A549 (cell line): ENCODE data around the gene HCLS1. TPM values are rescaled to one million over a fixed set of nuclear protein-coding genes. Genes with fewer than 3 reads are reported as not detected.

Source experiments
- ATAC-seq, 2 experiments: fragments of 200-7000 bp in 1 of 2; fragments of >200 bp in 1 of 2; cut with Nextera tagmentation in 1 of 2; cut with Tn5 transposase in 1 of 2; 3 replicates each; pipeline versions ENCODE4 v1.8.0 to v1.9.1; 2018 to 2020; ENCODE audit warnings: mild to moderate bottlenecking in 1 of 2, moderate library complexity in 1 of 2
- CTCF ChIA-PET: fragments of 300-600 bp; sonication (Branson Sonifier 250); formaldehyde crosslinking; extraction: SDS; loops from one replicate; lab custom pipeline; 2021; ENCODE audit warnings: antibody characterized with exemption, inconsistent platforms; lab: Yijun Ruan, JAX
- POLR2A ChIA-PET: fragments of 350-600 bp; formaldehyde crosslinking; extraction: SDS; loops from one replicate; lab custom pipeline; 2021; ENCODE audit warnings: antibody characterized with exemption, inconsistent platforms; lab: Yijun Ruan, JAX
- DNase-seq, 2 experiments: peaks; one replicate each; pipeline versions ENCODE4 v3.0.0 to v3.0.0-alpha.2; 2011 to 2016; ENCODE audit warnings: low read depth in 1 of 2, low spot score in 1 of 2
- FAIRE-seq: peaks from 2 replicates; lab custom pipeline; 2011; peaks lifted over from hg19 to GRCh38; lab: Jason Lieb, UNC
- H3K27ac ChIP-seq, 2 experiments: fragments of >200 bp; sonication (Bioruptor Twin); formaldehyde crosslinking; 3 replicates each; pipeline ENCODE4 v1.5.1; 2016 to 2017
- H3K4me1 ChIP-seq: fragments of >200 bp; sonication (Bioruptor Twin); formaldehyde crosslinking; 3 replicates; pipeline ENCODE4 v1.6.1; 2016
- H3K4me2 ChIP-seq: fragments of >200 bp; sonication (Bioruptor Twin); formaldehyde crosslinking; 3 replicates; pipeline ENCODE4 v1.6.1; 2016
- H3K4me3 ChIP-seq: fragments of >200 bp; sonication (Bioruptor Twin); formaldehyde crosslinking; 3 replicates; pipeline ENCODE4 v1.5.1; 2016
- H3K9me3 ChIP-seq: fragments of >200 bp; sonication (Bioruptor Twin); formaldehyde crosslinking; 3 replicates; pipeline ENCODE4 v1.6.1; 2016
- CBX2 ChIP-seq: fragments of 200-600 bp; sonication (generic); IDR thresholded peaks from 2 replicates; pipeline ENCODE4 v1.6.1; 2016; ENCODE audit warnings: low read depth, mild to moderate bottlenecking, borderline replicate concordance
- CBX8 ChIP-seq: fragments of 200-600 bp; sonication (generic); IDR thresholded peaks from 2 replicates; pipeline ENCODE4 v1.6.1; 2016
- EHF ChIP-seq: fragments of 250-450 bp; sonication (Bioruptor Pico); IDR thresholded peaks from 2 replicates; pipeline ENCODE4 v1.5.0; 2020; ENCODE audit warnings: mild to moderate bottlenecking
- EHMT2 ChIP-seq: fragments of 200-600 bp; sonication (generic); IDR thresholded peaks from 2 replicates; pipeline ENCODE4 v1.6.1; 2016; ENCODE audit warnings: antibody characterized with exemption, low read depth, mild to moderate bottlenecking, moderate library complexity
- EP300 ChIP-seq, 2 experiments: fragments of >200 bp; sonication (Bioruptor Twin); formaldehyde crosslinking; IDR thresholded peaks; 2 replicates in 1 of 2; 3 replicates in 1 of 2; pipeline ENCODE4 v1.6.1; 2016 to 2017
- FOSB ChIP-seq: fragments of 250-450 bp; sonication (Bioruptor Pico); IDR thresholded peaks from 2 replicates; pipeline ENCODE4 v1.5.0; 2020; ENCODE audit warnings: mild to moderate bottlenecking, moderate library complexity
- HES2 ChIP-seq: fragments of >200 bp; sonication (Bioruptor Twin); formaldehyde crosslinking; IDR thresholded peaks from 2 replicates; pipeline ENCODE4 v1.6.1; 2016
- HOXA7 ChIP-seq: fragments of 250-450 bp; sonication (Bioruptor Pico); IDR thresholded peaks from 2 replicates; pipeline ENCODE4 v1.5.0; 2020; ENCODE audit warnings: mild to moderate bottlenecking, moderate library complexity
- MAZ ChIP-seq: fragments of 150-350 bp; IDR thresholded peaks from 2 replicates; pipeline ENCODE4 v1.6.1; 2014; ENCODE audit warnings: antibody characterized with exemption, low read depth, low read length, borderline replicate concordance
- MYC ChIP-seq: IDR thresholded peaks from 2 replicates; pipeline ENCODE4 v1.6.1; 2012; ENCODE audit warnings: mild to moderate bottlenecking, inconsistent platforms, low read length, improper control_type of control experiment, borderline replicate concordance
- PHF8 ChIP-seq: fragments of 200-600 bp; sonication (generic); IDR thresholded peaks from 2 replicates; pipeline ENCODE4 v1.6.1; 2016; ENCODE audit warnings: low read depth, mild to moderate bottlenecking, antibody characterized with exemption, moderate library complexity, borderline replicate concordance
- POLR2A ChIP-seq: IDR thresholded peaks from 2 replicates; pipeline ENCODE4 v1.6.1; 2012; ENCODE audit warnings: mild to moderate bottlenecking, low read length
- POLR2AphosphoS2 ChIP-seq: conservative IDR thresholded peaks from 2 replicates; pipeline ENCODE4 v1.6.1; 2012; ENCODE audit warnings: low read length, improper control_type of control experiment, inconsistent platforms
- RCOR1 ChIP-seq: fragments of 150-350 bp; IDR thresholded peaks from 2 replicates; pipeline ENCODE4 v1.6.1; 2014; ENCODE audit warnings: antibody characterized with exemption, low read length, low read depth
- REST ChIP-seq: fragments of 200-600 bp; sonication (generic); IDR thresholded peaks from 2 replicates; pipeline ENCODE4 v1.6.1; 2016; ENCODE audit warnings: antibody characterized with exemption, mild to moderate bottlenecking, moderate library complexity
- RFX5 ChIP-seq: fragments of 450-650 bp; IDR thresholded peaks from 2 replicates; pipeline ENCODE4 v1.7.1; 2014; ENCODE audit warnings: antibody characterized with exemption, mild to moderate bottlenecking, moderate library complexity
- SMC3 ChIP-seq: fragments of >200 bp; sonication (Bioruptor Twin); formaldehyde crosslinking; IDR thresholded peaks from 3 replicates; pipeline ENCODE4 v1.6.1; 2018; ENCODE audit warnings: inconsistent platforms
- SREBF2 ChIP-seq: fragments of 450-650 bp; IDR thresholded peaks from 2 replicates; pipeline ENCODE4 v1.6.1; 2014; ENCODE audit warnings: mild to moderate bottlenecking, moderate library complexity
- TFCP2L1 ChIP-seq: fragments of 250-450 bp; sonication (Bioruptor Pico); IDR thresholded peaks from 2 replicates; pipeline ENCODE4 v1.5.0; 2021; ENCODE audit warnings: mild to moderate bottlenecking
- ZNF302 ChIP-seq: fragments of 250-450 bp; sonication (Bioruptor Pico); IDR thresholded peaks from 2 replicates; pipeline ENCODE4 v1.9.0; 2021; ENCODE audit warnings: inconsistent platforms, mild to moderate bottlenecking, moderate library complexity
- WGBS: methylation state at CpG from one replicate; pipeline ENCODE4 v1.1.6; 2017; ENCODE audit errors: missing lambda C conversion rate; 5-methylcytosine and 5-hydroxymethylcytosine counted together
- polyA plus RNA-seq, 4 experiments: library from polyadenylated mRNA; depleted of rRNA in 3 of 4; stranded (reverse); fragments of >200 nt; fragmentation: RNase III in 1 of 4; extraction: RNeasy Plus Mini Kit Qiagen cat#74134 plus additional on column Dnase treatment in 1 of 4; gene quantifications; 2 replicates in 3 of 4; 3 replicates in 1 of 4; pipeline ENCODE4 v1.2.3, GENCODE V29; 2011 to 2017
- TF ChIP-seq, protein P1 (sequence below): fragments of 250-450 bp; sonication (Bioruptor Pico); IDR thresholded peaks from 2 replicates; pipeline ENCODE4 v1.5.0; 2021; ENCODE audit warnings: mild to moderate bottlenecking, moderate library complexity, borderline replicate concordance
- TF ChIP-seq, protein P2 (sequence below): IDR thresholded peaks from 2 replicates; pipeline ENCODE4 v1.6.1; 2012; ENCODE audit warnings: low read depth, borderline replicate concordance

Gene HCLS1
- polyA plus RNA-seq, 2 of the 4 experiments (the other 2 are of a cell fraction): 0.12 to 0.14 TPM

- Histone ChIP-seq H3K4me2 (no peak overlapping the region), H3K9me3 (peaks cover 10% of the 10 kb centered on the region; the same call in 1 of the 3 replicates), H3K4me1 (no peaks in the 10 kb centered on the region), H3K27ac (no peak overlapping the region), H3K4me3 (no peak overlapping the region)
- 84% methylated on average over 1 of the region's 1 CpG for WGBS
- DNase-seq: no peak
- FAIRE-seq: no peak
- ChIA-PET POLR2A (no interaction called here), CTCF (interaction anchor here (0.6 to 1.4 kb wide), 3 partner anchors 21 to 1060 kb away, joined by 3 read pairs; partner anchors contain the start of gene HCLS1)
- no peak for TF ChIP-seq FOSB
- ATAC-seq: no peak
These were observed 21.1 kb upstream of the HCLS1 start for GRCh38 chr3:121681792-121682191.

DNA sequence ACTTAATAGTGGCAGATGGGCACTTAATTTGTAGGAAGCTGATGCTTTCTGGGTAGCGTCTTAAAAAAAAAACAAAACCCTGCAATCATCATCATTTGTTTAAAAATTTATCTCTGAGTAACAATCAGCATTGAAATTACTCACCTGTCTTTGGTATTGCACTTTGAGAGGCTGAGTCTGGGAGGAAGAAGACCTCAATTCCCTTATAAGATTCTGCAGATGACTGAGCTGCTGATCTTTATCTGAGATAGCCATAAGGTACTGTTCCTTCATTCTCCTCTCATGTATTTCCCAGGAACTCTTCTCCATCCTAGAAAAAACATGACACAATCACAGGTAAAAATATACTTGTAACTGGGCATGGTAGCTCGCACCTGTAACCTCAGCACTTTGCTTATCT lies 16.4 kb upstream of the HCLS1 start:
- Histone ChIP-seq H3K9me3 (no peaks in the 10 kb centered on the region), H3K4me2 (no peak overlapping the region), H3K4me3 (no peak overlapping the region), H3K4me1 (no peaks in the 10 kb centered on the region), H3K27ac (no peak overlapping the region)
- ChIA-PET POLR2A (no interaction called here), CTCF (interaction anchor here (0.9 kb wide), 1 partner anchor 33 kb away, joined by 3 read pairs; no protein-coding TSS in a partner anchor)
- DNase-seq: no peak
- WGBS: 88% methylated on average over 2 of the region's 2 CpGs
- no peak for ATAC-seq
- no peak for FAIRE-seq
- no peak for TF ChIP-seq RFX5
- TF ChIP-seq PHF8: no peak
- TF ChIP-seq HES2: no peak
- no peak for TF ChIP-seq RCOR1
- no peak for TF ChIP-seq EHF
- TF ChIP-seq MAZ: no peak
- TF ChIP-seq, protein P1, sequence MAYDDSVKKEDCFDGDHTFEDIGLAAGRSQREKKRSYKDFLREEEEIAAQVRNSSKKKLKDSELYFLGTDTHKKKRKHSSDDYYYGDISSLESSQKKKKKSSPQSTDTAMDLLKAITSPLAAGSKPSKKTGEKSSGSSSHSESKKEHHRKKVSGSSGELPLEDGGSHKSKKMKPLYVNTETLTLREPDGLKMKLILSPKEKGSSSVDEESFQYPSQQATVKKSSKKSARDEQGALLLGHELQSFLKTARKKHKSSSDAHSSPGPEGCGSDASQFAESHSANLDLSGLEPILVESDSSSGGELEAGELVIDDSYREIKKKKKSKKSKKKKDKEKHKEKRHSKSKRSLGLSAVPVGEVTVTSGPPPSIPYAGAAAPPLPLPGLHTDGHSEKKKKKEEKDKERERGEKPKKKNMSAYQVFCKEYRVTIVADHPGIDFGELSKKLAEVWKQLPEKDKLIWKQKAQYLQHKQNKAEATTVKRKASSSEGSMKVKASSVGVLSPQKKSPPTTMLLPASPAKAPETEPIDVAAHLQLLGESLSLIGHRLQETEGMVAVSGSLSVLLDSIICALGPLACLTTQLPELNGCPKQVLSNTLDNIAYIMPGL: no peak
- no peak for TF ChIP-seq CBX2
- TF ChIP-seq TFCP2L1 (CRISPR knock-in tag): no peak
- TF ChIP-seq POLR2A: no peak
- no peak for TF ChIP-seq EP300 (IDR thresholded peaks at IDR 0.05)
- no peak for TF ChIP-seq SREBF2
- TF ChIP-seq ZNF302: no peak
- no peak for TF ChIP-seq REST
- TF ChIP-seq, all 56 proteins: peak for 0

GRCh38 chr3:121670676-121671075 lies 10.0 kb upstream of the HCLS1 start:
- ATAC-seq (no peak), FAIRE-seq (no peak)
- CTCF ChIA-PET: no interaction called here

More at GRCh38 chr3:121670676-121671075, 10.0 kb upstream of the HCLS1 start:
- no peak for DNase-seq
- no peak for TF ChIP-seq ZNF302
- no peak for TF ChIP-seq MYC
- no peak for TF ChIP-seq CBX8
- TF ChIP-seq EP300 (IDR thresholded peaks at IDR 0.05): no peak
- TF ChIP-seq RFX5: no peak
- no peak for TF ChIP-seq HOXA7 (CRISPR knock-in tag)
- TF ChIP-seq SMC3: no peak
- no peak for TF ChIP-seq HES2
- no peak for TF ChIP-seq EHMT2
- TF ChIP-seq POLR2AphosphoS2: no peak
- TF ChIP-seq, protein P2, sequence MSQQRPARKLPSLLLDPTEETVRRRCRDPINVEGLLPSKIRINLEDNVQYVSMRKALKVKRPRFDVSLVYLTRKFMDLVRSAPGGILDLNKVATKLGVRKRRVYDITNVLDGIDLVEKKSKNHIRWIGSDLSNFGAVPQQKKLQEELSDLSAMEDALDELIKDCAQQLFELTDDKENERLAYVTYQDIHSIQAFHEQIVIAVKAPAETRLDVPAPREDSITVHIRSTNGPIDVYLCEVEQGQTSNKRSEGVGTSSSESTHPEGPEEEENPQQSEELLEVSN: no peak
- H3K4me2 ChIP-seq: no peak overlapping the region
- POLR2A ChIA-PET: no interaction called here
- H3K4me3 ChIP-seq: no peak overlapping the region
- no peaks in the 10 kb centered on the region for H3K9me3 ChIP-seq
- no peaks in the 10 kb centered on the region for H3K4me1 ChIP-seq
- H3K27ac ChIP-seq: no peak overlapping the region
